B cell (primary cell): ENCODE data around the gene SIGLEC5. TPM values are rescaled to one million over a fixed set of nuclear protein-coding genes. Genes with fewer than 3 reads are reported as not detected.

Experiments
- ATAC-seq: fragments of 200-7000 bp; cut with Tn5 transposase; one replicate; pipeline ENCODE4 v1.10.0; 2021; ENCODE audit warnings: low read depth, mild to moderate bottlenecking, moderate number of reproducible peaks, moderate library complexity
- CTCF ChIA-PET: fragments of 350-600 bp; sonication (Branson Sonifier 250); formaldehyde crosslinking; loops from one replicate; lab custom pipeline; 2021; ENCODE audit warnings: antibody characterized with exemption, inconsistent platforms; lab: Charles Lee
- POLR2A ChIA-PET: fragments of 350-600 bp; sonication (Branson Sonifier 250); formaldehyde crosslinking; loops from one replicate; lab custom pipeline; 2021; ENCODE audit warnings: antibody characterized with exemption; lab: Charles Lee
- DNase-seq: peaks from one replicate; pipeline ENCODE4 v3.0.0; 2013
- H2AFZ ChIP-seq: 2 replicates; pipeline ENCODE4 v1.6.1; 2012; ENCODE audit warnings: mild to moderate bottlenecking, low read depth, low read length; ENCODE audit not compliant: insufficient read depth, poor library complexity, severe bottlenecking
- H3K27ac ChIP-seq, 2 donors: 1 replicate in 1 of 2; 2 replicates in 1 of 2; pipeline ENCODE4 v1.5.1; 2012 to 2013; ENCODE audit warnings: low read length in 2 of 2, mild to moderate bottlenecking in 2 of 2, moderate library complexity in 1 of 2
- H3K27me3 ChIP-seq, 4 experiments: fragments of 200-600 bp in 1 of 4; sonication (generic) in 1 of 4; replicated peaks in 1 of 4; 1 replicate in 2 of 4; 2 replicates in 2 of 4; pipeline versions ENCODE4 v1.6.1 to v1.7.0; 2013 to 2016; ENCODE audit warnings: low read length in 3 of 4, mild to moderate bottlenecking in 2 of 4, mixed read lengths in 1 of 4, moderate library complexity in 1 of 4; ENCODE audit not compliant: insufficient read depth in 4 of 4, control insufficient read depth in 3 of 4; ENCODE audit errors: control extremely low read depth in 1 of 4
- H3K36me3 ChIP-seq, 2 experiments: replicated peaks in 1 of 2; 1 replicate in 1 of 2; 2 replicates in 1 of 2; pipeline versions ENCODE4 v1.6.1 to v1.7.1; 2013; ENCODE audit warnings: low read length in 1 of 2; ENCODE audit not compliant: insufficient read depth in 2 of 2, control insufficient read depth in 1 of 2; ENCODE audit errors: control extremely low read depth in 1 of 2, extremely low read depth in 1 of 2
- H3K4me1 ChIP-seq, 2 donors: fragments of 200-600 bp in 1 of 2; sonication (generic) in 1 of 2; 1 replicate in 1 of 2; 2 replicates in 1 of 2; pipeline versions ENCODE4 v1.5.1 to v1.6.1; 2013 to 2017; ENCODE audit warnings: low read length in 2 of 2; ENCODE audit not compliant: control insufficient read depth in 2 of 2, insufficient read depth in 2 of 2
- H3K4me2 ChIP-seq: replicated peaks from 2 replicates; pipeline ENCODE3; 2012; ENCODE audit warnings: mild to moderate bottlenecking, low read depth, low read length; ENCODE audit not compliant: poor library complexity, severe bottlenecking
- H3K4me3 ChIP-seq, 5 experiments: fragments of 200-600 bp in 1 of 5; sonication (generic) in 1 of 5; 1 replicate in 3 of 5; 2 replicates in 2 of 5; pipeline versions ENCODE4 v1.5.1 to v1.7.0; 2011 to 2016; ENCODE audit warnings: low read length in 4 of 5, mild to moderate bottlenecking in 4 of 5, low read depth in 2 of 5, control low read depth in 1 of 5, moderate library complexity in 1 of 5; ENCODE audit not compliant: insufficient read depth in 1 of 5; ENCODE audit errors: control extremely low read depth in 1 of 5, extremely low read depth in 1 of 5
- H3K79me2 ChIP-seq: fragments of 200-600 bp; sonication (generic); one replicate; pipeline ENCODE4 v1.6.0; 2016; ENCODE audit warnings: low read length; ENCODE audit not compliant: control insufficient read depth, insufficient read depth
- H3K9ac ChIP-seq: fragments of 200-600 bp; sonication (generic); 2 replicates; pipeline ENCODE4 v1.6.1; 2017; ENCODE audit warnings: mild to moderate bottlenecking, low read length, moderate library complexity
- H3K9me3 ChIP-seq, 3 donors: one replicate each; pipeline versions ENCODE4 v1.6.1 to v1.7.1; 2013; ENCODE audit warnings: low read length in 2 of 3; ENCODE audit not compliant: control insufficient read depth in 2 of 3, insufficient read depth in 1 of 3; ENCODE audit errors: control extremely low read depth in 1 of 3
- H4K20me1 ChIP-seq: 2 replicates; pipeline ENCODE4 v1.6.0; 2012; ENCODE audit warnings: mild to moderate bottlenecking, low read length; ENCODE audit not compliant: insufficient read depth, control insufficient read depth, poor library complexity, severe bottlenecking
- H3K27ac Mint-ChIP-seq: one replicate; pipeline ENCODE4 v1.8.0; 2021; ENCODE audit warnings: mixed read lengths
- H3K27me3 Mint-ChIP-seq: one replicate; pipeline ENCODE4 v1.8.0; 2021; ENCODE audit warnings: mixed read lengths
- H3K4me1 Mint-ChIP-seq: one replicate; pipeline ENCODE4 v1.8.0; 2021; ENCODE audit warnings: mixed read lengths
- H3K4me3 Mint-ChIP-seq: one replicate; pipeline ENCODE4 v1.8.0; 2021; ENCODE audit warnings: mixed read lengths
- H3K9me3 Mint-ChIP-seq: one replicate; pipeline ENCODE4 v1.8.0; 2022; ENCODE audit warnings: mixed read lengths; ENCODE audit not compliant: insufficient read depth
- CTCF ChIP-seq: fragments of 200-600 bp; IDR thresholded peaks from one replicate; pipeline ENCODE4 v1.8.0; 2022; ENCODE audit warnings: antibody characterized with exemption, mild to moderate bottlenecking
- EZH2 ChIP-seq: IDR thresholded peaks from 2 replicates; pipeline ENCODE4 v1.6.1; 2012; ENCODE audit warnings: borderline replicate concordance, low read depth, mild to moderate bottlenecking, moderate library complexity, low read length; ENCODE audit not compliant: insufficient read depth, poor library complexity, severe bottlenecking
- WGBS: methylation state at CpG from one replicate; pipeline ENCODE4 v1.1.5; 2013; ENCODE audit warnings: missing lambda C conversion rate; ENCODE audit not compliant: insufficient coverage; 5-methylcytosine and 5-hydroxymethylcytosine counted together
- intact Hi-C: fragments of 100-400 bp; cut with micrococcal nuclease; formaldehyde crosslinking; loops from one replicate; pipeline ENCODE4 v1.10.0; 2022
- polyA plus RNA-seq: library from polyadenylated mRNA; depleted of rRNA; stranded (reverse); fragments of >200 nt; gene quantifications from 2 replicates; pipeline ENCODE4 v1.2.3, GENCODE V29; 2012
- total RNA-seq, 2 donors: library from RNA; stranded (reverse); fragments of 120-200 nt in 1 of 2; gene quantifications; 1 replicate in 1 of 2; 2 replicates in 1 of 2; pipeline versions ENCODE4 v1.2.3 to v1.2.4, GENCODE V29; 2013 to 2022

Gene SIGLEC5
- total and polyA plus RNA-seq, 2 donors (not counting 1 experiment from before 2014, with no cell fraction given): 0.84 TPM; not detected in 1

DNA sequence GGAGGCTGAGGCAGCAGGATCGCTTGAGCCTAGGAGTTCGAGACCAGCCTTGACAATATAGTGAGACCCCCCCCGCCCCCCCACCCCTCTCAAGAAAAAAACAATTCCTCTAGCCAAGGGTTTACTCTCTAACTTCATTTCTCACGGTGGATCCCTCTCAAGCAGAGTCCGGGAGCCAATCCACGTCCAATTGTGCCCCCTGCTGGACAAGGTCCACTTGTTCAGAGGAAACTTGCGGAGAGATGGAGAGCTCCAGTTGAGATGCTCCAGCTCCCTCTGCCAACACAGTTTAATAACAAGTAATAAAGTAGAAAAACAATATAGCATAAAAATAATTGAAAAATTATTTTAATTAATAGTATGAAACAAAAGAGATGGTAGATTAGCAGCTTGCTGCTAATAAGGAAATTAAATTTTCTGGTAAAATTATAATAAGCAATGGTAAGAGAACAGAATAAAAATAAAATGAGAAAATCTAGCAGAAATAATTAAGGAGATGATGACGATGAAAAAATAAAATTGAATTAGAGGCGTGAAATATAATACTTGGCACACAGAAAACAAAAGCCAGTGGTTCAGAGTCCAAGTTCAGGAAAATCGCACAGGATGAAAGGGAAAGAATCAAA, 30.9 kb upstream of the SIGLEC5 start:
- no peak overlapping the region for H3K4me2 ChIP-seq
- no peaks in the 10 kb centered on the region for H3K79me2 ChIP-seq
- H3K9me3 ChIP-seq: peaks cover 0 to 3% (median 0%) of the 10 kb centered on the region in 3 donors
- H3K36me3 ChIP-seq: no peaks in the 10 kb centered on the region
- no peak overlapping the region for H2AFZ ChIP-seq
- ChIA-PET CTCF (interaction anchor here (0.6 to 13.4 kb wide), 35 partner anchors 8 to 365 kb away, joined by 3 to 681 read pairs (median 4); partner anchors contain the start of genes CEACAM18, FPR1, SIGLEC10 and SIGLEC6), POLR2A (interaction anchor here (0.8 kb wide), 1 partner anchor 244 kb away, joined by 4 read pairs; the partner anchor contains the start of gene SIGLEC10)
- no peak overlapping the region for H3K27ac ChIP-seq
- H4K20me1 ChIP-seq: no peaks in the 10 kb centered on the region
- H3K4me1 ChIP-seq: peaks cover 7 to 8% of the 10 kb centered on the region in 2 donors
- DNase-seq (peak; percentile 80), ATAC-seq (peak; percentile 62)
- Mint-ChIP-seq H3K9me3 (no peaks in the 10 kb centered on the region), H3K27ac (no peak overlapping the region), H3K4me1 (peaks cover 9% of the 10 kb centered on the region), H3K4me3 (no peak overlapping the region), H3K27me3 (peaks cover 38% of the 10 kb centered on the region)
- WGBS: 8% methylated on average over 2 of the region's 10 CpGs
- intact Hi-C loops: loop anchor here (1.0 to 5.0 kb wide), 4 partner anchors 188 to 639 kb away; no protein-coding TSS in a partner anchor
- no peak overlapping the region for H3K9ac ChIP-seq
- H3K27me3 ChIP-seq: peaks cover 0 to 28% (median 18%) of the 10 kb centered on the region in 4 experiments
- TF ChIP-seq EZH2: no peak
- TF ChIP-seq CTCF: peak; percentile 75
- no peak overlapping the region for H3K4me3 ChIP-seq

GRCh38 chr19:51654783-51655182, 24.6 kb upstream of the SIGLEC5 start:
- intact Hi-C loops: loop anchor here (5.0 kb wide), 1 partner anchor 122 kb away; the partner anchor contains the start of gene SIGLEC6
- WGBS: 100% methylated on average over 2 of the region's 4 CpGs

More at GRCh38 chr19:51654783-51655182, 24.6 kb upstream of the SIGLEC5 start:
- Histone ChIP-seq H3K9ac (no peak overlapping the region), H3K4me1 (peaks cover 41 to 44% of the 10 kb centered on the region in 2 donors), H3K27ac (no peak overlapping the region), H3K9me3 (no peaks in the 10 kb centered on the region), H3K27me3 (no peaks in the 10 kb centered on the region), H2AFZ (no peak overlapping the region), H3K4me3 (no peak overlapping the region), H4K20me1 (no peaks in the 10 kb centered on the region), H3K36me3 (no peaks in the 10 kb centered on the region), H3K4me2 (no peak overlapping the region), H3K79me2 (no peaks in the 10 kb centered on the region)
- DNase-seq (no peak), ATAC-seq (no peak)
- peaks cover 54% of the 10 kb centered on the region for H3K4me1 Mint-ChIP-seq
- no peak overlapping the region for H3K4me3 Mint-ChIP-seq
- H3K27ac Mint-ChIP-seq: no peak overlapping the region
- CTCF ChIA-PET: interaction anchor here (0.5 to 13.4 kb wide), 26 partner anchors 10 to 259 kb away, joined by 3 to 681 read pairs (median 4); partner anchors contain the start of genes CEACAM18 and SIGLEC6
- H3K9me3 Mint-ChIP-seq: no peaks in the 10 kb centered on the region
- TF ChIP-seq CTCF: no peak
- no peak for TF ChIP-seq EZH2
- POLR2A ChIA-PET: interaction anchor here (0.6 kb wide), 1 partner anchor 102 kb away, joined by 3 read pairs; no protein-coding TSS in a partner anchor
- no peaks in the 10 kb centered on the region for H3K27me3 Mint-ChIP-seq
